Measurements from ENCODE around the gene ULK4.

The ULK4 gene

GRCh38 chr3:41411065-41411464, 550.8 kb downstream of the ULK4 start:
- CTCF ChIA-PET, result no interaction called here
- no peaks in the 10 kb centered on the region for H3K36me3 ChIP-seq (ENCODE audit: control insufficient read depth in 2 of 2, insufficient read depth in 1 of 2, low read length in 2 of 2)
- TF ChIP-seq ZNF114 (tag by site-specific recombination; IDR thresholded peaks at IDR 0.05), result no peak
- no peak for TF ChIP-seq SALL2 (tag by site-specific recombination; IDR thresholded peaks at IDR 0.05; ENCODE audit: borderline replicate concordance)
- TF ChIP-seq ZNF155 (tag by site-specific recombination; IDR thresholded peaks at IDR 0.05), result no peak
- TF ChIP-seq, protein P1, sequence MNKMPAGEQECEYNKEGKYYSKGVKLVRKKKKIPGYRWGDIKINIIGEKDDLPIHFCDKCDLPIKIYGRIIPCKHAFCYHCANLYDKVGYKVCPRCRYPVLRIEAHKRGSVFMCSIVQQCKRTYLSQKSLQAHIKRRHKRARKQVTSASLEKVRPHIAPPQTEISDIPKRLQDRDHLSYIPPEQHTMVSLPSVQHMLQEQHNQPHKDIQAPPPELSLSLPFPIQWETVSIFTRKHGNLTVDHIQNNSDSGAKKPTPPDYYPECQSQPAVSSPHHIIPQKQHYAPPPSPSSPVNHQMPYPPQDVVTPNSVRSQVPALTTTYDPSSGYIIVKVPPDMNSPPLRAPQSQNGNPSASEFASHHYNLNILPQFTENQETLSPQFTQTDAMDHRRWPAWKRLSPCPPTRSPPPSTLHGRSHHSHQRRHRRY (tag by site-specific recombination; IDR thresholded peaks at IDR 0.05), result no peak
- TF ChIP-seq ZNF423 (tag by site-specific recombination; IDR thresholded peaks at IDR 0.05), result no peak
- TF ChIP-seq ZNF544 (tag by site-specific recombination; IDR thresholded peaks at IDR 0.05), result no peak
- TF ChIP-seq ZBTB20 (tag by site-specific recombination; IDR thresholded peaks at IDR 0.05), result no peak
- no peak for TF ChIP-seq BCL11B (tag by site-specific recombination; IDR thresholded peaks at IDR 0.05; ENCODE audit: low read depth)
- no peak for TF ChIP-seq ZNF561 (tag by site-specific recombination; IDR thresholded peaks at IDR 0.05; ENCODE audit: borderline replicate concordance)
- no peak for TF ChIP-seq KLF16 (tag by site-specific recombination; IDR thresholded peaks at IDR 0.05)
- TF ChIP-seq ZNF214 (tag by site-specific recombination; IDR thresholded peaks at IDR 0.05; ENCODE audit: borderline replicate concordance), result no peak
- TF ChIP-seq KLF1 (tag by site-specific recombination; IDR thresholded peaks at IDR 0.05), result no peak
- TF ChIP-seq ZNF324 (tag by site-specific recombination; IDR thresholded peaks at IDR 0.05), result no peak
- no peak for TF ChIP-seq ZEB2 (tag by site-specific recombination; IDR thresholded peaks at IDR 0.05)
- no peak for TF ChIP-seq ZNF37A (tag by site-specific recombination; IDR thresholded peaks at IDR 0.05)
- no peak for TF ChIP-seq ZSCAN23 (tag by site-specific recombination; IDR thresholded peaks at IDR 0.05)
- TF ChIP-seq IKZF3 (tag by site-specific recombination; IDR thresholded peaks at IDR 0.05), result no peak
- TF ChIP-seq GLI2 (tag by site-specific recombination; IDR thresholded peaks at IDR 0.05; ENCODE audit: borderline replicate concordance, low read depth), result no peak
- TF ChIP-seq ZNF202 (tag by site-specific recombination; IDR thresholded peaks at IDR 0.05; ENCODE audit: borderline replicate concordance), result no peak
- no peak for TF ChIP-seq ZNF211 (tag by site-specific recombination; IDR thresholded peaks at IDR 0.05; ENCODE audit: low read depth)
- H3K4me1 ChIP-seq (ENCODE audit: control insufficient read depth, insufficient read depth, low read length), result no peaks in the 10 kb centered on the region
- H3K27ac ChIP-seq (ENCODE audit: extremely low read depth, low read depth, low read length), result no peak overlapping the region
- POLR2A ChIA-PET, result no interaction called here
- H3K9me3 ChIP-seq (ENCODE audit: control insufficient read depth, insufficient read depth, low read depth, low read length), result no peaks in the 10 kb centered on the region
- H3K4me3 ChIP-seq (ENCODE audit: low read depth, low read length), result no peak overlapping the region

- Histone ChIP-seq H3K36me3 (ENCODE audit: control insufficient read depth in 2 of 2, insufficient read depth in 1 of 2, low read length in 2 of 2) (no peaks in the 10 kb centered on the region), H3K9me3 (ENCODE audit: control insufficient read depth, insufficient read depth, low read depth, low read length) (no peaks in the 10 kb centered on the region), H3K27ac (ENCODE audit: extremely low read depth, low read depth, low read length) (no peak overlapping the region), H3K4me3 (ENCODE audit: low read depth, low read length) (no peak overlapping the region), H3K4me1 (ENCODE audit: control insufficient read depth, insufficient read depth, low read length) (no peaks in the 10 kb centered on the region)
- POLR2A ChIA-PET, result no interaction called here
- CTCF ChIA-PET, result no interaction called here
- TF ChIP-seq ZFP41 (tag by site-specific recombination; IDR thresholded peaks at IDR 0.05; ENCODE audit: borderline replicate concordance) (no peak), ZNF530 (tag by site-specific recombination; IDR thresholded peaks at IDR 0.05; ENCODE audit: low read depth) (no peak), ZNF600 (tag by site-specific recombination; IDR thresholded peaks at IDR 0.05) (no peak), ZNF837 (tag by site-specific recombination; IDR thresholded peaks at IDR 0.05) (no peak), BCL11A (tag by site-specific recombination; IDR thresholded peaks at IDR 0.05; ENCODE audit: low read depth) (no peak), ZNF580 (tag by site-specific recombination; IDR thresholded peaks at IDR 0.05) (no peak)
- TF ChIP-seq, protein P2, sequence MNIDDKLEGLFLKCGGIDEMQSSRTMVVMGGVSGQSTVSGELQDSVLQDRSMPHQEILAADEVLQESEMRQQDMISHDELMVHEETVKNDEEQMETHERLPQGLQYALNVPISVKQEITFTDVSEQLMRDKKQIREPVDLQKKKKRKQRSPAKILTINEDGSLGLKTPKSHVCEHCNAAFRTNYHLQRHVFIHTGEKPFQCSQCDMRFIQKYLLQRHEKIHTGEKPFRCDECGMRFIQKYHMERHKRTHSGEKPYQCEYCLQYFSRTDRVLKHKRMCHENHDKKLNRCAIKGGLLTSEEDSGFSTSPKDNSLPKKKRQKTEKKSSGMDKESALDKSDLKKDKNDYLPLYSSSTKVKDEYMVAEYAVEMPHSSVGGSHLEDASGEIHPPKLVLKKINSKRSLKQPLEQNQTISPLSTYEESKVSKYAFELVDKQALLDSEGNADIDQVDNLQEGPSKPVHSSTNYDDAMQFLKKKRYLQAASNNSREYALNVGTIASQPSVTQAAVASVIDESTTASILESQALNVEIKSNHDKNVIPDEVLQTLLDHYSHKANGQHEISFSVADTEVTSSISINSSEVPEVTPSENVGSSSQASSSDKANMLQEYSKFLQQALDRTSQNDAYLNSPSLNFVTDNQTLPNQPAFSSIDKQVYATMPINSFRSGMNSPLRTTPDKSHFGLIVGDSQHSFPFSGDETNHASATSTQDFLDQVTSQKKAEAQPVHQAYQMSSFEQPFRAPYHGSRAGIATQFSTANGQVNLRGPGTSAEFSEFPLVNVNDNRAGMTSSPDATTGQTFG (tag by site-specific recombination; IDR thresholded peaks at IDR 0.05; ENCODE audit: borderline replicate concordance), result no peak
- TF ChIP-seq, protein P3, sequence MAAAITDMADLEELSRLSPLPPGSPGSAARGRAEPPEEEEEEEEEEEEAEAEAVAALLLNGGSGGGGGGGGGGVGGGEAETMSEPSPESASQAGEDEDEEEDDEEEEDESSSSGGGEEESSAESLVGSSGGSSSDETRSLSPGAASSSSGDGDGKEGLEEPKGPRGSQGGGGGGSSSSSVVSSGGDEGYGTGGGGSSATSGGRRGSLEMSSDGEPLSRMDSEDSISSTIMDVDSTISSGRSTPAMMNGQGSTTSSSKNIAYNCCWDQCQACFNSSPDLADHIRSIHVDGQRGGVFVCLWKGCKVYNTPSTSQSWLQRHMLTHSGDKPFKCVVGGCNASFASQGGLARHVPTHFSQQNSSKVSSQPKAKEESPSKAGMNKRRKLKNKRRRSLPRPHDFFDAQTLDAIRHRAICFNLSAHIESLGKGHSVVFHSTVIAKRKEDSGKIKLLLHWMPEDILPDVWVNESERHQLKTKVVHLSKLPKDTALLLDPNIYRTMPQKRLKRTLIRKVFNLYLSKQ (tag by site-specific recombination; IDR thresholded peaks at IDR 0.05; ENCODE audit: borderline replicate concordance), result no peak
Measured at GRCh38 chr3:41405466-41405865, 556.4 kb downstream of the ULK4 start.
